Ectodermal cell (in vitro differentiated cells): ENCODE measurements around the gene ATP4A.

ENCODE experiments used
- H3K27ac ChIP-seq: 2 replicates; pipeline ENCODE4 v1.7.0; 2013; ENCODE audit warnings: mild to moderate bottlenecking, low read depth, low read length; ENCODE audit not compliant: insufficient read depth, poor library complexity, severe bottlenecking
- H3K27me3 ChIP-seq: 2 replicates; pipeline ENCODE4 v1.7.0; 2013; ENCODE audit warnings: mild to moderate bottlenecking, low read length; ENCODE audit not compliant: insufficient read depth, control insufficient read depth, poor library complexity, severe bottlenecking
- H3K36me3 ChIP-seq: one replicate; pipeline ENCODE4 v1.7.0; 2013; ENCODE audit warnings: low read length; ENCODE audit not compliant: control insufficient read depth, insufficient read depth
- H3K4me1 ChIP-seq: one replicate; pipeline ENCODE4 v1.7.0; 2013; ENCODE audit warnings: low read length; ENCODE audit not compliant: control insufficient read depth, insufficient read depth
- H3K4me3 ChIP-seq: 2 replicates; pipeline ENCODE4 v1.7.0; 2013; ENCODE audit warnings: low read depth, low read length, control low read depth; ENCODE audit not compliant: insufficient read depth
- H3K9me3 ChIP-seq: 2 replicates; pipeline ENCODE4 v1.7.0; 2013; ENCODE audit warnings: mild to moderate bottlenecking, low read length, moderate library complexity; ENCODE audit not compliant: control insufficient read depth
- WGBS, 2 experiments: methylation state at CpG; one replicate each; pipeline ENCODE4 v1.1.7; 2013; ENCODE audit warnings: missing lambda C conversion rate in 2 of 2; 5-methylcytosine and 5-hydroxymethylcytosine counted together

The ATP4A gene

GRCh38 chr19:35528218-35529038 is 35.0 kb downstream of the ATP4A start, which contains the start of gene SBSN:
Gene SBSN (minus strand): TSS chr19:35528311. CDS start chr19:35528281, 30 bp downstream.
- Histone ChIP-seq H3K4me1 (peaks cover 18% of the 10 kb centered on the region), H3K9me3 (no peaks in the 10 kb centered on the region), H3K4me3 (no peak within 1 kb of the TSS), H3K36me3 (no peaks in the 10 kb centered on the region), H3K27me3 (no peaks in the 10 kb centered on the region), H3K27ac (no peak within 1 kb of the TSS)
- WGBS, 2 experiments: 88% methylated on average over 11 of the region's 11 CpGs

- Histone ChIP-seq H3K27ac (no peak overlapping the region), H3K9me3 (no peaks in the 10 kb centered on the region), H3K4me3 (no peak overlapping the region), H3K36me3 (no peaks in the 10 kb centered on the region), H3K4me1 (peaks cover 13% of the 10 kb centered on the region), H3K27me3 (no peaks in the 10 kb centered on the region)
- 94 to 95% methylated on average over 4 of the region's 4 CpGs for WGBS, 2 experiments
Observed at GRCh38 chr19:35525873-35526272, 37.6 kb downstream of the ATP4A start.

GRCh38 chr19:35524181-35524837 is 39.1 kb downstream of the ATP4A start:
- WGBS, 2 experiments: 10 to 13% methylated on average over 11 of the region's 11 CpGs
- Histone ChIP-seq H3K36me3 (no peaks in the 10 kb centered on the region), H3K27me3 (no peaks in the 10 kb centered on the region), H3K27ac (no peak overlapping the region), H3K4me3 (no peak overlapping the region), H3K9me3 (no peaks in the 10 kb centered on the region), H3K4me1 (peaks cover 13% of the 10 kb centered on the region)

GRCh38 chr19:35522745-35523327 is 40.6 kb downstream of the ATP4A start:
- H3K4me1 ChIP-seq: peaks cover 13% of the 10 kb centered on the region
- H3K27ac ChIP-seq: no peak overlapping the region
- H3K36me3 ChIP-seq: no peaks in the 10 kb centered on the region
- H3K27me3 ChIP-seq: no peaks in the 10 kb centered on the region
- H3K4me3 ChIP-seq: no peak overlapping the region
- 89 to 90% methylated on average over 12 of the region's 12 CpGs for WGBS, 2 experiments
- H3K9me3 ChIP-seq: no peaks in the 10 kb centered on the region

- H3K36me3 ChIP-seq: no peaks in the 10 kb centered on the region
- H3K27ac ChIP-seq: no peak overlapping the region
- WGBS, 2 experiments: 68 to 72% methylated on average over 16 of the region's 16 CpGs
- no peak overlapping the region for H3K4me3 ChIP-seq
- H3K4me1 ChIP-seq: peaks cover 13% of the 10 kb centered on the region
- H3K9me3 ChIP-seq: no peaks in the 10 kb centered on the region
- H3K27me3 ChIP-seq: no peaks in the 10 kb centered on the region
Observed at GRCh38 chr19:35521124-35521743, 42.2 kb downstream of the ATP4A start.

GRCh38 chr19:35519291-35519690 is 44.2 kb downstream of the ATP4A start:
- no peaks in the 10 kb centered on the region for H3K9me3 ChIP-seq
- no peak overlapping the region for H3K27ac ChIP-seq
- no peak overlapping the region for H3K4me3 ChIP-seq
- peaks cover 6% of the 10 kb centered on the region for H3K4me1 ChIP-seq
- 76 to 79% methylated on average over 7 of the region's 7 CpGs for WGBS, 2 experiments
- H3K36me3 ChIP-seq: no peaks in the 10 kb centered on the region
- H3K27me3 ChIP-seq: peaks cover 4% of the 10 kb centered on the region

- H3K4me1 ChIP-seq: peaks cover 11% of the 10 kb centered on the region
- H3K27ac ChIP-seq: no peak overlapping the region
- no peaks in the 10 kb centered on the region for H3K36me3 ChIP-seq
- no peaks in the 10 kb centered on the region for H3K9me3 ChIP-seq
- H3K4me3 ChIP-seq: no peak overlapping the region
- peaks cover 9% of the 10 kb centered on the region for H3K27me3 ChIP-seq
- WGBS, 2 experiments: 88% methylated on average over 5 to 6 of the region's 6 CpGs
Observed at GRCh38 chr19:35518313-35518712, 45.1 kb downstream of the ATP4A start.

- H3K9me3 ChIP-seq: no peaks in the 10 kb centered on the region
Observed at GRCh38 chr19:35517342-35517741, 46.1 kb downstream of the ATP4A start.

GRCh38 chr19:35516310-35516709 is 47.1 kb downstream of the ATP4A start:
- Histone ChIP-seq H3K36me3 (no peaks in the 10 kb centered on the region), H3K27ac (no peak overlapping the region), H3K4me3 (no peak overlapping the region), H3K9me3 (no peaks in the 10 kb centered on the region), H3K4me1 (peaks cover 12% of the 10 kb centered on the region), H3K27me3 (peaks cover 12% of the 10 kb centered on the region)
- 90 to 97% methylated on average over 3 of the region's 3 CpGs for WGBS, 2 experiments

More at GRCh38 chr19:35517342-35517741, 46.1 kb downstream of the ATP4A start:
- Histone ChIP-seq H3K36me3 (no peaks in the 10 kb centered on the region), H3K4me3 (no peak overlapping the region), H3K27me3 (peaks cover 9% of the 10 kb centered on the region), H3K27ac (no peak overlapping the region), H3K4me1 (peaks cover 12% of the 10 kb centered on the region)
- 73 to 74% methylated on average over 2 of the region's 2 CpGs for WGBS, 2 experiments
